ENCODE measurements around the gene ACTN2. TPM values are rescaled to one million over a fixed set of nuclear protein-coding genes. Genes with fewer than 3 reads are reported as not detected.

The ACTN2 gene
- total and polyA plus RNA-seq, 2 experiments from 2014 or later: 0.17 to 0.57 TPM

DNA sequence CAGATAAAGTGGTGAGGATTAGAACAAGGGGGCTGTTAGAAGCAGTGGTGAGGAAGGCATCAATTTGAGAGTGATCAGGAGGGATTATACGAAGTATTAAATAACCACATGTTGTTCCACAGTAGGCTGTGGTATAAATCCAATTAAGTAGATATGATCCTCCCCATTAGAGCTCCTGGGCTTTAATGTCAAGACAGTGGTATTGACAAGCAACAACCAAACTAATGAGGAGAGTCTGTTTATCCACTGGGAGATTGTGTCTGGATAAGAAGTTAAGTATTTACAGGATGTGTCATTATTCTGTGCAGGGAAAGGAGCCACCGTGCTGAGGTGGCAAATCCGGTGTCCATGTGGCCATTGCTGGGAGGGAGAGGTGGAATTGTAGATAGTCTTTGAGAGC, 5.8 kb downstream of the ACTN2 start:
- no peak overlapping the region for H3K27ac ChIP-seq
- no peak for DNase-seq (ENCODE audit: low spot score)
- H3K4me1 ChIP-seq (ENCODE audit: insufficient read depth): no peaks in the 10 kb centered on the region
- no peaks in the 10 kb centered on the region for H3K36me3 ChIP-seq (replicated peaks; ENCODE audit: insufficient read depth, low read depth)
- TF ChIP-seq EZH2 (IDR thresholded peaks at IDR 0.05; ENCODE audit: borderline replicate concordance) (no peak), EZH2phosphoT487 (IDR thresholded peaks at IDR 0.05; ENCODE audit: low read depth, severe bottlenecking, unreplicated experiment) (no peak)
- TF ChIP-seq, protein P1, sequence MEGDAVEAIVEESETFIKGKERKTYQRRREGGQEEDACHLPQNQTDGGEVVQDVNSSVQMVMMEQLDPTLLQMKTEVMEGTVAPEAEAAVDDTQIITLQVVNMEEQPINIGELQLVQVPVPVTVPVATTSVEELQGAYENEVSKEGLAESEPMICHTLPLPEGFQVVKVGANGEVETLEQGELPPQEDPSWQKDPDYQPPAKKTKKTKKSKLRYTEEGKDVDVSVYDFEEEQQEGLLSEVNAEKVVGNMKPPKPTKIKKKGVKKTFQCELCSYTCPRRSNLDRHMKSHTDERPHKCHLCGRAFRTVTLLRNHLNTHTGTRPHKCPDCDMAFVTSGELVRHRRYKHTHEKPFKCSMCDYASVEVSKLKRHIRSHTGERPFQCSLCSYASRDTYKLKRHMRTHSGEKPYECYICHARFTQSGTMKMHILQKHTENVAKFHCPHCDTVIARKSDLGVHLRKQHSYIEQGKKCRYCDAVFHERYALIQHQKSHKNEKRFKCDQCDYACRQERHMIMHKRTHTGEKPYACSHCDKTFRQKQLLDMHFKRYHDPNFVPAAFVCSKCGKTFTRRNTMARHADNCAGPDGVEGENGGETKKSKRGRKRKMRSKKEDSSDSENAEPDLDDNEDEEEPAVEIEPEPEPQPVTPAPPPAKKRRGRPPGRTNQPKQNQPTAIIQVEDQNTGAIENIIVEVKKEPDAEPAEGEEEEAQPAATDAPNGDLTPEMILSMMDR (IDR thresholded peaks at IDR 0.05; ENCODE audit: poor library complexity): no peak
- H3K4me2 ChIP-seq: no peak overlapping the region
- 38% methylated on average over 3 of the region's 3 CpGs for whole genome bisulfite sequencing (ENCODE audit: low lambda C conversion rate, missing lambda C conversion rate)
- no peak overlapping the region for H2AFZ ChIP-seq
- no peaks in the 10 kb centered on the region for H4K20me1 ChIP-seq (ENCODE audit: insufficient read depth, poor library complexity, severe bottlenecking)
- H3K9me3 ChIP-seq (ENCODE audit: low read depth): no peaks in the 10 kb centered on the region
- H3K79me2 ChIP-seq: no peaks in the 10 kb centered on the region
- peaks cover 18% of the 10 kb centered on the region for H3K27me3 ChIP-seq
- no peaks in the 10 kb centered on the region for H3K9me2 ChIP-seq (replicated peaks; ENCODE audit: insufficient read depth)
- H3K4me3 ChIP-seq: no peak overlapping the region

- no peak overlapping the region for H3K4me3 ChIP-seq
- H3K9me3 ChIP-seq (ENCODE audit: low read depth): no peaks in the 10 kb centered on the region
- H3K79me2 ChIP-seq: no peaks in the 10 kb centered on the region
- DNase-seq (ENCODE audit: low spot score): no peak
- H3K4me2 ChIP-seq: no peak overlapping the region
- no peaks in the 10 kb centered on the region for H4K20me1 ChIP-seq (ENCODE audit: insufficient read depth, poor library complexity, severe bottlenecking)
- H3K27ac ChIP-seq: no peak overlapping the region
- H3K36me3 ChIP-seq (replicated peaks; ENCODE audit: insufficient read depth, low read depth): no peaks in the 10 kb centered on the region
- TF ChIP-seq, protein P1 (IDR thresholded peaks at IDR 0.05; ENCODE audit: poor library complexity): no peak
- TF ChIP-seq EZH2 (IDR thresholded peaks at IDR 0.05; ENCODE audit: borderline replicate concordance): no peak
- TF ChIP-seq EZH2phosphoT487 (IDR thresholded peaks at IDR 0.05; ENCODE audit: low read depth, severe bottlenecking, unreplicated experiment): no peak
- H2AFZ ChIP-seq: no peak overlapping the region
- WGBS (ENCODE audit: low lambda C conversion rate, missing lambda C conversion rate): 93% methylated on average over 10 of the region's 10 CpGs
- no peaks in the 10 kb centered on the region for H3K4me1 ChIP-seq (ENCODE audit: insufficient read depth)
- H3K27me3 ChIP-seq: peaks cover 12% of the 10 kb centered on the region
- no peaks in the 10 kb centered on the region for H3K9me2 ChIP-seq (replicated peaks; ENCODE audit: insufficient read depth)
These were observed 6.4 kb downstream of the ACTN2 start for GRCh38 chr1:236692742-236693141.

- no peak overlapping the region for H3K4me2 ChIP-seq
- no peaks in the 10 kb centered on the region for H3K79me2 ChIP-seq
- H3K9me2 ChIP-seq (replicated peaks; ENCODE audit: insufficient read depth): no peaks in the 10 kb centered on the region
- TF ChIP-seq, protein P1 (IDR thresholded peaks at IDR 0.05; ENCODE audit: poor library complexity): no peak
- DNase-seq (ENCODE audit: low spot score): no peak
- H3K4me1 ChIP-seq (ENCODE audit: insufficient read depth): no peaks in the 10 kb centered on the region
- no peaks in the 10 kb centered on the region for H3K36me3 ChIP-seq (replicated peaks; ENCODE audit: insufficient read depth, low read depth)
- H3K9me3 ChIP-seq (ENCODE audit: low read depth): no peaks in the 10 kb centered on the region
- H3K27me3 ChIP-seq: no peaks in the 10 kb centered on the region
- no peak overlapping the region for H3K27ac ChIP-seq
- no peak overlapping the region for H3K4me3 ChIP-seq
- H4K20me1 ChIP-seq (ENCODE audit: insufficient read depth, poor library complexity, severe bottlenecking): no peaks in the 10 kb centered on the region
- 60% methylated on average over 6 of the region's 6 CpGs for WGBS (ENCODE audit: low lambda C conversion rate, missing lambda C conversion rate)
- H2AFZ ChIP-seq: no peak overlapping the region
These were observed 13.1 kb downstream of the ACTN2 start for GRCh38 chr1:236699366-236699765.

- Histone ChIP-seq H4K20me1 (ENCODE audit: insufficient read depth, poor library complexity, severe bottlenecking) (no peaks in the 10 kb centered on the region), H3K36me3 (replicated peaks; ENCODE audit: insufficient read depth, low read depth) (no peaks in the 10 kb centered on the region), H2AFZ (no peak overlapping the region), H3K79me2 (no peaks in the 10 kb centered on the region), H3K4me1 (ENCODE audit: insufficient read depth) (no peaks in the 10 kb centered on the region), H3K4me3 (no peak overlapping the region), H3K27ac (no peak overlapping the region), H3K27me3 (no peaks in the 10 kb centered on the region), H3K9me2 (replicated peaks; ENCODE audit: insufficient read depth) (no peaks in the 10 kb centered on the region), H3K4me2 (no peak overlapping the region), H3K9me3 (ENCODE audit: low read depth) (no peaks in the 10 kb centered on the region)
- no peak for DNase-seq (ENCODE audit: low spot score)
- 50% methylated on average over 2 of the region's 2 CpGs for WGBS (ENCODE audit: low lambda C conversion rate, missing lambda C conversion rate)
- TF ChIP-seq EZH2 (IDR thresholded peaks at IDR 0.05; ENCODE audit: borderline replicate concordance): no peak
- TF ChIP-seq, protein P1 (IDR thresholded peaks at IDR 0.05; ENCODE audit: poor library complexity): no peak
- TF ChIP-seq EZH2phosphoT487 (IDR thresholded peaks at IDR 0.05; ENCODE audit: low read depth, severe bottlenecking, unreplicated experiment): no peak
These were observed 14.6 kb downstream of the ACTN2 start for GRCh38 chr1:236700903-236701302.

All from hepatocyte (in vitro differentiated cells).